GM23248 (cell line): ENCODE measurements around the gene HOXC9. TPM values are rescaled to one million over a fixed set of nuclear protein-coding genes. Genes with fewer than 3 reads are reported as not detected.
A peak's percentile ranks its signal among the peaks of the same experiment; 100 is the strongest.

Experiments used
- DNase-seq: peaks from one replicate; pipeline ENCODE4 v3.0.0-alpha.2; 2015
- H2AFZ ChIP-seq: fragments of 200-600 bp; sonication (generic); 2 replicates; pipeline ENCODE4 v1.6.1; 2016; ENCODE audit warnings: antibody characterized with exemption
- H3F3A ChIP-seq: fragments of 200-600 bp; sonication (generic); 2 replicates; pipeline ENCODE4 v1.6.1; 2016; ENCODE audit warnings: mild to moderate bottlenecking, antibody characterized with exemption, mixed run types; ENCODE audit not compliant: insufficient read depth
- H3K27ac ChIP-seq: fragments of 200-600 bp; sonication (generic); 2 replicates; pipeline ENCODE4 v1.5.1; 2016; ENCODE audit warnings: mild to moderate bottlenecking
- H3K27me3 ChIP-seq: fragments of 200-600 bp; sonication (generic); replicated peaks from 2 replicates; pipeline ENCODE4 v1.6.1; 2016; ENCODE audit warnings: mild to moderate bottlenecking; ENCODE audit not compliant: insufficient read depth
- H3K36me3 ChIP-seq: fragments of 200-600 bp; sonication (generic); 2 replicates; pipeline ENCODE4 v1.6.1; 2016; ENCODE audit warnings: low read depth, mild to moderate bottlenecking
- H3K4me1 ChIP-seq: fragments of 200-600 bp; sonication (generic); 2 replicates; pipeline ENCODE4 v1.6.1; 2016; ENCODE audit warnings: mild to moderate bottlenecking; ENCODE audit not compliant: insufficient read depth
- H3K4me2 ChIP-seq: fragments of 200-600 bp; sonication (generic); one replicate; pipeline ENCODE4 v1.6.1; 2016; ENCODE audit warnings: mild to moderate bottlenecking; ENCODE audit not compliant: unreplicated experiment
- H3K4me3 ChIP-seq: fragments of 200-600 bp; sonication (generic); 2 replicates; pipeline ENCODE4 v1.5.1; 2016; ENCODE audit warnings: mild to moderate bottlenecking
- H3K79me2 ChIP-seq: fragments of 200-600 bp; sonication (generic); 2 replicates; pipeline ENCODE4 v1.6.1; 2016; ENCODE audit warnings: mild to moderate bottlenecking; ENCODE audit not compliant: insufficient read depth
- H3K9ac ChIP-seq: fragments of 200-600 bp; sonication (generic); 2 replicates; pipeline ENCODE4 v1.6.1; 2016; ENCODE audit warnings: mild to moderate bottlenecking
- H3K9me2 ChIP-seq: fragments of 200-600 bp; sonication (generic); 2 replicates; pipeline ENCODE4 v1.6.1; 2016; ENCODE audit warnings: mixed run types, mild to moderate bottlenecking, moderate library complexity; ENCODE audit not compliant: insufficient read depth
- H3K9me3 ChIP-seq: fragments of 200-600 bp; sonication (generic); one replicate; pipeline ENCODE4 v1.6.1; 2017; ENCODE audit warnings: low read depth
- H4K20me1 ChIP-seq: fragments of 200-600 bp; sonication (generic); 2 replicates; pipeline ENCODE4 v1.6.0; 2016; ENCODE audit not compliant: insufficient read depth
- EZH2 ChIP-seq: fragments of 200-600 bp; sonication (generic); IDR thresholded peaks from 2 replicates; pipeline ENCODE4 v1.6.1; 2018; ENCODE audit warnings: antibody characterized with exemption, mild to moderate bottlenecking; ENCODE audit not compliant: insufficient read depth, poor library complexity, severe bottlenecking
- EZH2phosphoT487 ChIP-seq: fragments of 200-600 bp; sonication (generic); IDR thresholded peaks from 2 replicates; pipeline ENCODE4 v1.6.1; 2018; ENCODE audit warnings: antibody characterized with exemption, moderate library complexity, mild to moderate bottlenecking, low read depth; ENCODE audit not compliant: insufficient read depth
- whole genome bisulfite sequencing, 2 experiments: methylation state at CpG; one replicate each; pipeline ENCODE4 v1.1.6; 2015 to 2017; ENCODE audit warnings: low lambda C conversion rate in 2 of 2, low coverage in 1 of 2; ENCODE audit errors: missing lambda C conversion rate in 2 of 2; 5-methylcytosine and 5-hydroxymethylcytosine counted together
- in situ Hi-C: fragments of 300-500 bp; cut with MboI; formaldehyde crosslinking; loops from 2 replicates; pipeline ENCODE4 v1.15.0; 2020
- polyA plus RNA-seq: library from polyadenylated mRNA; unstranded; fragments of >200 nt; fragmentation: Nextera tagmentation; extraction: Ambion mirVana; gene quantifications from 2 replicates; pipeline ENCODE4 v1.2.1, GENCODE V29; 2016
- total RNA-seq: library from RNA; depleted of rRNA; stranded (reverse); fragments of >200 nt; shearing (Covaris generic); gene quantifications from 2 replicates; pipeline ENCODE4 v1.2.3, GENCODE V29; 2014

Gene HOXC9
- total and polyA plus RNA-seq, 2 experiments from 2014 or later, result 2.5 to 5.5 TPM

DNA sequence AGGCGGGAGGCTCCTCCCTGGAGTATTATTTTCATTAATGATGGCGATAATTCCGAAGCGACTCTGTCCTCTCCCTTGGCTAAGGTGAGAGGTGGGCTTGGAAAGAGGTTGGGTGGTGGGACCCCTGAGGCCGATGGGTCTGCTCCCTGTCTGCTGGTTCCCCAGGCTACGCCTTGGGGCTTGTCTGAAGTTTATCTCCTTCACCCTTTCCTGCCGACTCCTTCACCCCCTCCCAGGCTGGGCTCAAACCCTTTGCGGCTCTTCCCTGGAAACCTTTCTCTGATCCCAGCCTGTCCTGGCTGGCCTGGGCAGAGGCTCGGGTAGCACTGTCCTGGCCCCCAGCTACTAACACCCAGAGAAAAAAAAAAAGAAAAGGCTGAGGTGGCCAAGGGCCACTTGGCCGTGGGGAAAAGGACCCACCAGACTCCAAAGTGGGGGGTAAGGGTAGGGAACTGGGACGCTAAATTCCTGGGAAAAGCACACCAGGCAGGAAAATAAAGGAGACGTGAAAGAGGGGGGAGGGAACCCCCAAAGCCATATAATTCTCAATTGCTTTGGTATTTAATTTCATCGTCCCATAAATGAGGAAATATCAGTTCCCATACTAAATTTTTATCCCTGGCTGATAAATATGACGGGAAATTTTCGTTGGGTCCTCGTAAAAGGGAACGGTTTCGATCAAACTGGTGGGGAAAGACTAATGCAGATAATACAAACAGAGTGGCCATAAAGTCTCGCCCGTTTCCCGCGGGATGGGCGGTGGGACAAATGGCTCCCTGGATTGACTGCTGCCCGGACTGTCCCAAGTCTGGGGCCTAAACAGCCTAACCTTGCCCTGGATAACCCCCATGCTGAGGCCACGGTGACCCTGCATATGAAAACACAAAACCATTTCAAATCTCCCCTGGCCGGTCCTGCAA lies 17.1 kb upstream of the HOXC9 start:
- Histone ChIP-seq H3K4me3 (no peak overlapping the region), H3K9ac (no peak overlapping the region), H3K27ac (no peak overlapping the region)

DNA sequence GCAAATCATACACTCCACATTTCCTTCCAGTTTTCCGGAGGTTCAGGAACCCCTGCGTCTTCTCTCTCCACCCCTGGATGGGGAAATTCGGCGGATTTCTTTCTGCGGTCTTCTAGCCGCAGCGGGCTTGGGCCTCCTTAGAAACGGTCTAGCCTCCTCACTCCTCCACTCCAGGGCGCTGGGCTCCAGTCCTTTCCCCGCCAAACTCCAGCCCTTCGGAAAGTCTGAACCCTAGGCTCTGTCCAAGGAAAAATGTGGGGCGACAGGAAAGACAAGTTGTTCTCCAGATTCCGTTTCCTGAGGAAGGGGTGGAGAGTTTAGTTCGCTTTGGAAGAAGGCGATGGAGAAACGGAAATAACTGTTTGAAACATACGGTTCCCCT lies 16.4 kb upstream of the HOXC9 start:
- Histone ChIP-seq H3K27ac (no peak overlapping the region), H3K4me3 (no peak overlapping the region), H3K9ac (no peak overlapping the region), H3F3A (no peaks in the 10 kb centered on the region), H3K4me2 (no peak overlapping the region), H3K27me3 (peaks cover 94% of the 10 kb centered on the region), H3K4me1 (peaks cover 17% of the 10 kb centered on the region; the same call in 1 of the 2 replicates), H3K36me3 (no peaks in the 10 kb centered on the region), H4K20me1 (no peaks in the 10 kb centered on the region), H3K9me2 (no peaks in the 10 kb centered on the region), H3K9me3 (no peaks in the 10 kb centered on the region), H3K79me2 (no peaks in the 10 kb centered on the region), H2AFZ (no peak overlapping the region)
- no peak for DNase-seq
- in situ Hi-C loops, result no loop called here
- 27 to 28% methylated on average over 17 of the region's 17 CpGs for WGBS, 2 experiments
- peak; percentile 91 for TF ChIP-seq EZH2
- TF ChIP-seq EZH2phosphoT487, result peak; percentile 88; the same call in 1 of the 2 replicates

More for the DNA sequence above, 17.1 kb upstream of the HOXC9 start:
- in situ Hi-C loops, result no loop called here
- Histone ChIP-seq H4K20me1 (no peaks in the 10 kb centered on the region), H3K4me1 (peaks cover 17% of the 10 kb centered on the region; the same call in 1 of the 2 replicates), H3K36me3 (no peaks in the 10 kb centered on the region), H2AFZ (no peak overlapping the region), H3K27me3 (peaks cover 93% of the 10 kb centered on the region), H3K4me2 (no peak overlapping the region), H3K9me3 (no peaks in the 10 kb centered on the region), H3F3A (no peaks in the 10 kb centered on the region), H3K9me2 (no peaks in the 10 kb centered on the region), H3K79me2 (no peaks in the 10 kb centered on the region)
- TF ChIP-seq EZH2phosphoT487, result no peak
- TF ChIP-seq EZH2, result no peak
- no peak for DNase-seq
- WGBS, 2 experiments, result 23 to 28% methylated on average over 26 of the region's 26 CpGs

DNA sequence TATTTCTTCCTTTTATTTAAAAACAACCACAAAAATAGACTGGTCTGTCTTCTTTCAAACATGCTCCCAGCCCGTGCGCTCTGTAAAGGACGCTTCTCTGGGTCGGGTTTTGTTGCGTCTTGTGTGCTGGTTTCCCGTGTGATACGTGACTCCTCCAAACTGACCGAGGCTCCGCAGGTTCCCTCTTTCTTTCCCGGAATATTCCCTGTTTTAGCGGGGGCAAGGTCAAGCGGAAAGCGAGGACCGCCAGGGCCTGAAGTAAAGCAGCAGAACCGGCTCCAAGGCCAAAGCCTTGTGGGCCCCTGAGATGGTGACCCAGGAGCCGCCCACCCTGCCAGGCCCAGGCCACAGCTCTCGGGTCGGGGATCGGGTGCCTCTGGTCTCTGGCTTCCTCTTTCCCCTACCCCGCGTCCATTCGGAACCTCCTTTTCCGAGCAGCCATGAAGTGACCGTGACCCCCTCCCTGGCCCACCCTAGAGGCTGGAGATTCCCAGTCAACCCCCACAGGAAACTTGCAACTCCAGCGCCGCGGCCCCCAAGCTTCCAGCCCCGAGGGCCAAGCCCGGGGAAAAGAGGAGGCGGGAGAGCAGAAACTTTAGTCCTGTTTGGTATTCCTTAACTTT lies 15.9 kb upstream of the HOXC9 start:
- H3K4me2 ChIP-seq, result no peak overlapping the region
- no peak for DNase-seq
- no peaks in the 10 kb centered on the region for H3K36me3 ChIP-seq
- no peaks in the 10 kb centered on the region for H3K9me3 ChIP-seq
- 13 to 15% methylated on average over 30 of the region's 30 CpGs for WGBS, 2 experiments
- no peak overlapping the region for H2AFZ ChIP-seq
- H3F3A ChIP-seq, result no peaks in the 10 kb centered on the region
- peaks cover 17% of the 10 kb centered on the region; the same call in 1 of the 2 replicates for H3K4me1 ChIP-seq
- no peaks in the 10 kb centered on the region for H3K79me2 ChIP-seq
- peaks cover 94% of the 10 kb centered on the region for H3K27me3 ChIP-seq
- H3K9me2 ChIP-seq, result no peaks in the 10 kb centered on the region
- in situ Hi-C loops, result no loop called here
- no peak overlapping the region for H3K27ac ChIP-seq
- no peaks in the 10 kb centered on the region for H4K20me1 ChIP-seq
- TF ChIP-seq EZH2 (peak; percentile 97), EZH2phosphoT487 (no peak; the same call in none of the 2 replicates)
- H3K4me3 ChIP-seq, result no peak overlapping the region
- no peak overlapping the region for H3K9ac ChIP-seq

DNA sequence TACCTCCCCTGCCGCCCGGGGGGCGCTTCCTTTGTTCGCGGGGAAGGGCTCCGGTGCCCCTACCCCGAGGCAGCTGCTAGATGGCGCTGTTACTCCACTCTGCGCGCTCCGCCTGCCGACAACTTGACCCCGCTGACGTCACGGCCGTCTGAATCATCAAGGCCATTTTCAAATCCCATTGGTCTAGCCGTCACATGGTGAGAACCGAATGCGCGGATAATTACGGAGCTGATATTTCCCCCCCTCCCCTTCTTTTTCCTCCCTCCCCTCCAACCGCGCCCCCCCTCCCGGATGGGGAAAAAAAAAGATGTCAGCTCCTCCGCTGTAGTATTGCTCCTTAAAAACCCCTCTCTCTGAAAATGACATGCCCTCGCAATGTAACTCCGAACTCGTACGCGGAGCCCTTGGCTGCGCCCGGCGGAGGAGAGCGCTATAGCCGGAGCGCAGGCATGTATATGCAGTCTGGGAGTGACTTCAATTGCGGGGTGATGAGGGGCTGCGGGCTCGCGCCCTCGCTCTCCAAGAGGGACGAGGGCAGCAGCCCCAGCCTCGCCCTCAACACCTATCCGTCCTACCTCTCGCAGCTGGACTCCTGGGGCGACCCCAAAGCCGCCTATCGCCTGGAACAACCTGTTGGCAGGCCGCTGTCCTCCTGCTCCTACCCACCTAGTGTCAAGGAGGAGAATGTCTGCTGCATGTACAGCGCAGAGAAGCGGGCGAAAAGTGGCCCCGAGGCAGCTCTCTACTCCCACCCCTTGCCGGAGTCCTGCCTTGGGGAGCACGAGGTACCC lies 14.9 kb upstream of the HOXC9 start, which contains the start of gene HOXC10:
HOXC10 (plus strand) TSS at position 246 of the 791 bp plus-strand sequence; CDS start at position 360, 114 bp downstream.
- Histone ChIP-seq H3F3A (no peaks in the 10 kb centered on the region), H3K9ac (no peak within 1 kb of the TSS), H3K27ac (no peak within 1 kb of the TSS), H3K27me3 (peaks cover 94% of the 10 kb centered on the region), H4K20me1 (no peaks in the 10 kb centered on the region), H3K4me1 (peaks cover 19% of the 10 kb centered on the region), H3K4me3 (peak within 1 kb of the TSS; percentile 72), H2AFZ (peak within 1 kb of the TSS; percentile 79), H3K9me2 (no peaks in the 10 kb centered on the region), H3K4me2 (peak within 1 kb of the TSS; percentile 95), H3K9me3 (no peaks in the 10 kb centered on the region), H3K36me3 (no peaks in the 10 kb centered on the region), H3K79me2 (no peaks in the 10 kb centered on the region)
- in situ Hi-C loops, result no loop called here
- 4 to 8% methylated on average over 43 to 54 of the region's 55 CpGs for WGBS, 2 experiments
- TF ChIP-seq EZH2phosphoT487 (no peak), EZH2 (no peak)
- DNase-seq, result peak; percentile 98
